Measurements from ENCODE around the gene ABHD2.
A peak's percentile ranks its signal among the peaks of the same experiment; 100 is the strongest.

ABHD2 gene

DNA sequence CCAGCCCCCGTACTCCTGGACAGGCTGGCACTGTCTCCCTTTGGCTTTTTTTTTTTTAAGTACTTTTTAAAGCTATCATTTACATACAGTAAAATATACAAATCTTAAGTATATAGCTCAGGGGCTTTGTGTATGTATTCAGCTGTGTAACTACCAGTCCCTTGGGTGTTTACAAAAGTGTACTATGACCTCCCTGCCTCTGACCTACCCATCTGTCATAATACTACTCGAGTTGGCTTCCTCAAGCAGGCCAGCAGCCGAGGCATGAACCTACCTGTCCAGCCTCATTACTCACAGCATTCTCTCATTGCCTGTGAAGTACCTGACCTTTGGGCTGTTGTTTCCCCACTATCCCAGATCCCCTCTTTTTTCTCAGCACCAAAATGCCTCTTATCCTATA, 33.2 kb downstream of the ABHD2 start:
- no peak for DNase-seq

DNA sequence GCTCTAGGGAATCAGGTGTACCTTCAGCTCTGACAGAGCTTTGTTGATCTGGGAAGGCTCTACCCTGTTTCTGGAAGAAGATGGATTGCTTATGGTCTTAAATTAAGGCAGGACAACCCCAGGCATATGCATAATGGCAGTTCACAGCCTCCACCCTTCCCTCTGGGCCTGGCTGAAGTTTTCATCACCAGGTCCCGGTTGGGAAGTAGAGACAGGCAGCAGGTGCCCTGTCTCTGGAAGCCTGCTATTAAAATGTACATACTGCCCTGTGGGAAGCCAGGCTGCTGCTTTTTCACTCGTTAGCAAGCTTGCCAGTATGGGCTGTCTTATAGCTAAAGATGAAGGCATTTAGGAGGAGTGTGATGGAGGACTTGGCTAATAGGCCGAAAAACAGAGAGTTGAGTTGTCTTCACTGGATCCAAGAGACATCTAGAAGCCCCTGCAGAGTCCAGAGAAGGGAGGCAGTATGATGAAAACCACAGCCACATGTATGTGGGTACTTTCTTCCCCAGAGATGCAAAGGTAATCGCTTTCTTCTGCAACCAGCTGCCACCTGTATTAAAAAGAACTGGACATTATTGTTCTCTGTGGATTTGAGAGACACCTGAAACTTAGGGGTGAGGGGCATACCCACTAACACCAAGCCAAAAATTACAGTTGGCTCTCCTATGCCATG, 34.4 kb downstream of the ABHD2 start:
- no peak for DNase-seq

DNA sequence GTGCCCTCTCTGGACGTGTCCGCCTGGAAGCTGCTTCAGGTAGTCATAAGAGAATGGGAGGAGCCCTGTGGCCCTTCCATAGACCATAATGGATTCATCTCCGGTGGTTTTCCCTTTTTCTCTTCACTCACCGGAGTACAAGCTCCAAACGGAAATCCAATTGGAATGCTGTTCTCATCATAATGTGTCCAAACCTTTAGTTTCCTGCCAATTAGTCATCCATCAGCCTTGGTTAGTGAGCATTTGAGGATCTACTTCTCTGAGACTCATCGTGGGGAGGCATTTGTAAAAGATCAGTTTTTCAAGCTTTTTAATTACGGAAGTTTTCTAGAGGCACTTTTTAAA, 34.9 kb downstream of the ABHD2 start:
- no peak for DNase-seq

DNA sequence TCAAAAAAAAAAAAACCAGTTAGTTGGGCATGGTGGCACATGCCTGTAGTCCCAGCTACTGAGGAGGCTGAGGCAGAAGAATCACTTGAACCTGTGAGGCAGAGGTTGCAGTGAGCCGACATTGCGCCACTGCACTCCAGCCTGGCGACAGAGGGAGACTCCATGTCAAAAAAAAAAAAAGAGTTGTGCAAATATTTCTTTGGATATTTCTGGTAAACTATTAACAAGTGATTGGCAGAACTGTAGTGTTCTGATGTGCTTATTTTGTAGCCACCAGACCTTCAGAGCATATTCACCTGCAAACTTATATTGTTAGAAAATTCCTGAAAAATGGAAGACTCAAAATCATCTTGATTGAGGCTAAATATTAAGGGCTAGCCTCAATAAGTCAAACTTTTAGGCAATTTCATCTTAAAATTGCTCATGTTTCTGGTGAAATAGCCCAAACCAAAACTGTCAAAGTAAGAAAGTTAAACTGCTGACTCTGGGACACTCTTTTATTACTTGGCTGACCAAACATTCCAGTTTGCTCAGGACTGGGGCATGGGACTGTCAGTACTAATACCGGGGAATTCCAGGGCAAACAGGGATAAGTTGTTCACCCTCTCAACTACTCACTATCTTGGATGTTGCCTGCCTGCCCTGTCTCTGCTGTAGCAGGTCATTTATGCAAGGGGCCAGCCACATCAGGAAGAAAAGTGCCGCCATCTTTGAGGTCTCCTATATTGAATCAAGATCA, 37.0 kb downstream of the ABHD2 start:
- DNase-seq, result no peak

DNA sequence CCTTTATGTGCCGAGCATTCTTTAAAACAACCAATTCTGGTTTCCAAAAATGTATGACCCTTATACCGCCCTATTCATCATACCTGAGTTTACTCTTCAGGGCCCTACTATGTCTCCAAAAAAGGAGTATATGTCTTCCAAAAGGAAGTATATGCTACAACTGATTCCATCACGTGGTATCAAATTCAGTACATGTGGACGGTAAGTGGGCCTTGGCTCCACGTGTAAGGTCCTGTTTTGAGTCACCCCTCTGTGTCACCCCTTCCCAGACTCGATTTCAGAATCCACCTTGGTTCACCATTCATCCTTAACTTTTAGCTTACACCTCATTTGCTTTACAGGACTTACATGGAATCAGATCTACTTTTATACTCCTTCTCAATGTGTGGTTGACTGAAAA, 37.8 kb downstream of the ABHD2 start:
- no peak for DNase-seq

DNA sequence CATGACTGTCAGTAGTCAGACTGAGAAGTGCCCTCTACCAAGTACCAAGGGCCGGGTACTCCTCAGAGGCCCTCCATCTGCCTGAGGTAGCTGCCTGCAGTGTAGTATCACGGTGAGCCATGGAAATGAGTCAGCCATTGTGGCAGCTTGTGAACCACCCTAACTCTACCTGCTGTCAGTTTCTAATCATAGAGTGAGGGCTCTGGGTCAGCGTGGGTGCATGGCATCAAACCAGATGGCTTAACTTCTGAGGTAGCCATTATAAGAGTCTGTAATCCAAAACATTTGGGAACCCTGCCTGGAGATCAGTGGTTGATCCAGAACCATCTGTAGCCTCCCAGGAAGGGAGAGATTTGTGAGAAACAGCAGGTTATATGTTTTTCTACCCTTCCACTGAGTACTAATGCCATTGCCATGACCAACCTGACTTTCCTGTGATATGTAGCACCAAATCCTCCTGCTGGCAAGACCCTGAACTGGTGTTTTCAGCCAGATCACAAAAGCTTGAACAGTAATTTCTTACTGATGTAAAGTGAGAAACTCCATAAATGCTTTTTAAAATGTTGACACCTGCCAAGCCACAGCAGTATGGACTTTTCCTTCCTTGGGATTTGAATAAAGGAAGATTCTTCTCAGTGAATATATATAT, 38.9 kb downstream of the ABHD2 start:
- no peak for DNase-seq

- DNase-seq, result peak; percentile 63 to 85 (median 72)
These were observed 40.3 kb downstream of the ABHD2 start for GRCh38 chr15:89128320-89129122.

GRCh38 chr15:89129123-89129815, 41.0 kb downstream of the ABHD2 start:
- DNase-seq, result no peak

DNA sequence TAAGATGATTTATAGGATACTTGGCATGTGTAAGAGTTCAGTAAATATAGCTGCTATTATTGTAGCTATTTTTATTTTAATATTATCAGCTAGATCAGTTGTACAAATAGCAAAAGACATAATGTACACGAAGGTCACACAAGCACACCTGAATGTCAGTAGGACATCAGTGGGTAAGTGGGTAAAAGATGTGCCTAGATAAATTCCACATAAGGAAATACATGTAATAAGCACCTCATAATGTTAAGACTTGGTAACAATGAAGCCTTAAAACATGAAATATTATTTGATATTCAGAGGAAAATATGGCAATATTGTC, 41.5 kb downstream of the ABHD2 start:
- DNase-seq, result no peak

GRCh38 chr15:89130201-89130600, 41.9 kb downstream of the ABHD2 start:
- DNase-seq, result no peak

GRCh38 chr15:89131731-89132130, 43.5 kb downstream of the ABHD2 start:
- peak; percentile 47 to 82 (median 58) for DNase-seq

- DNase-seq, result peak; percentile 88 to 96 (median 90)
These were observed 44.6 kb downstream of the ABHD2 start for GRCh38 chr15:89132611-89133507.

DNA sequence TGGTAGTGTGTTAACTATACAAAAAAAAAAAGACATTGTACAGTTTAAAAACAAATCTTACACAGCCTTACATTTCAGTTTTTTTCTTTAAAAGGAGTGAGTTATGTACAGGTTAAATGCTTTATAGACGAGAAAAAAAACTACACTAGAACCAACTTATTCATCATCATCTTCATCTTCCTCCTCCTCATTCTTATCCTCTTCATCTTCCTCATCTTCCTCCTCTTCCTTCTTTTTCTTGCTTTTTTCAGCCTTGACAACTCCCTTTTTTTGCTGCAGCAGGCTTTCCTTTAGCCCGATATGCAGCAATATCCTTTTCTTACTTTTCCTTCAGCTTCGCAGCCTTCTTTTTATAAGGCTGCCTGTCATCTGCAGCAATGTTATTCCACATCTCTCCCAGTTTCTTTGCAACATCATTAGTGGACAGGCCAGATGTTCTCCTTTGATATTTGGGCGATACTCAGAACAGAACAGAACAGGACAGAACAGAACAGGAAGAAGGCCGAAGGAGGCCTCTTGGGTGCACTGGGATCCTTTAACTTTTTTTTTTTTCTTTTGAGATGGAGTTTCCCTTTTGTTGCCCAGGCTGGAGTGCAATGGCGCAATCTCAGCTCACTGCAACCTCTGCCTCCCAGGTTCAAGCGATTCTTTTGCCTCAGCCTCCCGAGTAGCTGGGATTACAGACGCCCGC, 47.3 kb downstream of the ABHD2 start:
- DNase-seq, result peak; percentile 38 to 70 (median 57)

GRCh38 chr15:89136078-89136806, 48.0 kb downstream of the ABHD2 start:
- DNase-seq, result no peak

DNA sequence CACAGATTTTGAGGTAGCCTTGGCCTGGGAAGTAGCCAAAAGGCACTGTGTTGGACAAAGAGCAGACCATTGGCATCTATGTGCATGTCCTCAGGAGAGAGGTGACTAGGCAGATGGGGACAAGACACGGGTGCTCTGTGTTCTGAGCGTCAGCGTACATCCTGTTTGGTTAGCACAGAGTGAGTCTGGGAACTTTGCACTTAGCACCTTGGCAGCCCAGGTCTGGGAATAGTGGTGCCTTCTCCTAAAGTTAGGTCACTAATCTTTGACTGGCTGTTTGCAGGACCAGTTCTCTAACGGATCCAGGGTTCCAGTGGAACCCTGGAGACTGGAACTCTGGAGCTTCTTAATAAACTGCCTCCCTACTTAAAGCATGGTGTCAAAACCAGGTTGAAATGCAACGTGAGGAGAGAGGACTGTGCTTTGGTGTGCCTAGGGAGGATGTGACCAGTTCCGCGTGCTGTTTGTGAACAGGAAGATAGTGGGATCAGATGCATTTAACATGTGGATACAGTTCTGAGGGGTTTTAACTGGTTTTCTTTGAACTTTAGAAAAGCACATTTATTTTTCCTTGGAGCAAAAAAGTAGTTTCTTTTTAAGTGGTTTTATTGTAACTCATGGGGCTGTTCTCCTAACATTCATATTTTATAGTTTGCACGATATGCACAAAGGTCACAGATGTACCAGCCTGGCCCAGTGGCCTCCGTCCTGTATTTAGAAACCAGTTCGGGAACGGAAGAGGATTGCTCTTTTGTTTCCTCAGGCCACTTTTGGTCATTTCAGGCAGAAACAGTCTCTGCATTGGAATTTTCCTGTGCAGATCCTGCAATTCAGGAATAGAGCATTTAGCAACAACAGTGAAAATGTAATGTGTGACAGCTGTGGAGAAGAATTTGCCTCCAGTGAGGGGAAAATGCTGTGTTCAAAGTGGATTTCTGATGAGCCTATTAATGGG, 48.8 kb downstream of the ABHD2 start:
- DNase-seq, result no peak

DNA sequence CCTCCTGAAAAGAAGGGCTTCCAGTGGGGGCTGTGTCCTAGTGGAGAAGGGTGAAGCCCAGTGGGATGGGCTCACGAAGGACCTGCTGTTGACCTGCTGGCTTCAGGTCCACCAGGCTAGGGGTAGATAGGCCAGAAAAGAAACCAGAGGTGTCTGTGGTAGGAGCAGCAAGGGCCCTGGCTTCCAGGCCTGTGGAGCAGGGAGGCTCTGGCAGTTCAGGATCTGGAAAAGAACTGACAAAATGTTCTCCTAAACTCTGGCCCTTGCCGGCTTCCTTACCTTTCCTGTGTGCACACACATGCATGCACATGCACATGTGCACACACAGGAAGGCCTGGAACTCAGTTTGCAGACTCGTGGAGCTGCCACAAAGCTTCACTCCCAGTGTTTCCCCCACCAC, 49.7 kb downstream of the ABHD2 start:
- DNase-seq, result no peak

- no peak for DNase-seq
These were observed 50.9 kb downstream of the ABHD2 start for GRCh38 chr15:89138999-89139612.

Data from suppressor macrophage (primary cell).